Vagina (tissue), 2 donors: Measurements from ENCODE around the gene TPSAB1. TPM values are rescaled to one million over a fixed set of nuclear protein-coding genes. Genes with fewer than 3 reads are reported as not detected.

ENCODE experiments used
- DNase-seq, 2 donors: peaks; one replicate each; pipeline ENCODE4 v3.0.0-alpha.2; 2017; ENCODE audit errors: extremely low spot score in 2 of 2
- H3K27ac ChIP-seq: fragments of 200-600 bp; sonication (generic); one replicate; pipeline ENCODE4 v1.5.1; 2019
- H3K27me3 ChIP-seq: fragments of 200-600 bp; sonication (generic); one replicate; pipeline ENCODE4 v1.5.1; 2019
- H3K36me3 ChIP-seq, 2 donors: fragments of 200-600 bp; sonication (generic); one replicate each; pipeline ENCODE4 v1.5.1; 2017 to 2019
- H3K4me1 ChIP-seq: fragments of 200-600 bp; sonication (generic); one replicate; pipeline ENCODE4 v1.5.1; 2019
- H3K4me3 ChIP-seq, 2 donors: fragments of 200-600 bp; sonication (generic); 1 replicate in 1 of 2; 2 replicates in 1 of 2; pipeline ENCODE4 v1.5.1; 2016 to 2019
- H3K9me3 ChIP-seq: fragments of 200-600 bp; sonication (generic); one replicate; pipeline ENCODE4 v1.5.1; 2019
- CTCF ChIP-seq, 3 experiments: fragments of 450-650 bp in 2 of 3; fragments of 200-600 bp in 1 of 3; sonication (generic) in 1 of 3; IDR thresholded peaks; one replicate each; pipeline ENCODE4 v1.5.1; 2017 to 2019; ENCODE audit warnings: antibody characterized with exemption in 3 of 3, mild to moderate bottlenecking in 2 of 3, moderate library complexity in 2 of 3
- POLR2A ChIP-seq, 2 donors: fragments of 450-650 bp; IDR thresholded peaks; one replicate each; pipeline ENCODE4 v1.6.1; 2017; ENCODE audit warnings: antibody characterized with exemption in 2 of 2, mild to moderate bottlenecking in 2 of 2, moderate library complexity in 2 of 2
- POLR2AphosphoS5 ChIP-seq, 2 donors: sonication (generic); formaldehyde crosslinking; IDR thresholded peaks; one replicate each; pipeline ENCODE4 v1.9.0; 2017; ENCODE audit warnings: antibody characterized with exemption in 2 of 2, mild to moderate bottlenecking in 2 of 2, low read depth in 1 of 2; ENCODE audit not compliant: insufficient read depth in 1 of 2
- intact Hi-C: fragments of 100-400 bp; cut with DNase I; formaldehyde crosslinking; loops from one replicate; pipeline ENCODE4 v1.15.1; 2023
- total RNA-seq: library from RNA; depleted of rRNA; stranded (reverse); fragments of >200 nt; gene quantifications from one replicate; pipeline ENCODE4 v1.2.3, GENCODE V29; 2016

The TPSAB1 gene
- total RNA-seq, 1 donor from 2014 or later = 70.0 TPM

GRCh38 chr16:1290860-1291575, 50.5 kb downstream of the TPSAB1 start:
- intact Hi-C loops = no loop called here
- no peaks in the 10 kb centered on the region for H3K9me3 ChIP-seq
- no peak overlapping the region for H3K27ac ChIP-seq
- TF ChIP-seq POLR2AphosphoS5 (IDR thresholded peaks at IDR 0.05; ENCODE audit: insufficient read depth in 1 of 2, low read depth in 1 of 2) (no peak), POLR2A (IDR thresholded peaks at IDR 0.05) (no peak), CTCF (IDR thresholded peaks at IDR 0.05) (no peak)
- no peaks in the 10 kb centered on the region for H3K36me3 ChIP-seq
- H3K27me3 ChIP-seq = peaks cover 8% of the 10 kb centered on the region
- no peak overlapping the region for H3K4me3 ChIP-seq
- DNase-seq = no peak
- no peaks in the 10 kb centered on the region for H3K4me1 ChIP-seq

GRCh38 chr16:1291576-1291974, 51.1 kb downstream of the TPSAB1 start:
- Histone ChIP-seq H3K9me3 (no peaks in the 10 kb centered on the region), H3K36me3 (no peaks in the 10 kb centered on the region), H3K27me3 (peaks cover 8% of the 10 kb centered on the region), H3K27ac (no peak overlapping the region), H3K4me1 (no peaks in the 10 kb centered on the region), H3K4me3 (no peak overlapping the region)
- intact Hi-C loops = no loop called here
- TF ChIP-seq POLR2A (IDR thresholded peaks at IDR 0.05) (no peak), POLR2AphosphoS5 (IDR thresholded peaks at IDR 0.05; ENCODE audit: insufficient read depth in 1 of 2, low read depth in 1 of 2) (no peak), CTCF (IDR thresholded peaks at IDR 0.05) (no peak)
- no peak for DNase-seq

Other genes starting within 250 kb of the TPSAB1 start
- gene SSTR5, start 168.0 kb upstream of the TPSAB1 start, total RNA-seq = 0.98 TPM
- not detected for gene C1QTNF8, start 144.5 kb upstream of the TPSAB1 start, total RNA-seq
- gene CACNA1H, start 87.6 kb upstream of the TPSAB1 start, total RNA-seq = 10.8 TPM
- gene TPSG1, start 15.4 kb upstream of the TPSAB1 start, total RNA-seq = not detected
- gene TPSB2, start 10.5 kb upstream of the TPSAB1 start, total RNA-seq = 59.7 TPM
- 7.1 TPM for gene TPSD1, start 15.4 kb downstream of the TPSAB1 start, total RNA-seq
- gene UBE2I, start 68.9 kb downstream of the TPSAB1 start, total RNA-seq = 51.3 TPM
- gene BAIAP3, start 92.9 kb downstream of the TPSAB1 start, total RNA-seq = 4.2 TPM
- gene TSR3, start 111.2 kb downstream of the TPSAB1 start, total RNA-seq = 60.6 TPM
- gene GNPTG, start 111.2 kb downstream of the TPSAB1 start, total RNA-seq = 63.3 TPM
- 32.9 TPM for gene UNKL, start 174.0 kb downstream of the TPSAB1 start, total RNA-seq
- 3.7 TPM for gene UQCC4, start 180.0 kb downstream of the TPSAB1 start, total RNA-seq
- not detected for gene PERCC1, start 190.4 kb downstream of the TPSAB1 start, total RNA-seq
- not detected for gene CCDC154, start 203.9 kb downstream of the TPSAB1 start, total RNA-seq
- gene CLCN7, start 234.3 kb downstream of the TPSAB1 start, total RNA-seq = 49.8 TPM
- gene PTX4, start 248.2 kb downstream of the TPSAB1 start, total RNA-seq = not detected